Osteocyte (in vitro differentiated cells): ENCODE results near the gene NECAB3. TPM values are rescaled to one million over a fixed set of nuclear protein-coding genes. Genes with fewer than 3 reads are reported as not detected.

Experiments
- DNase-seq: peaks from one replicate; pipeline ENCODE4 v3.0.0; 2021; ENCODE audit warnings: mixed read lengths; ENCODE audit not compliant: unreplicated experiment; ENCODE audit errors: extremely low spot score
- H3K27ac Mint-ChIP-seq: one replicate; pipeline ENCODE4 v1.8.0; 2021; ENCODE audit warnings: mild to moderate bottlenecking, mixed read lengths; ENCODE audit not compliant: unreplicated experiment
- H3K27me3 Mint-ChIP-seq: one replicate; pipeline ENCODE4 v1.8.0; 2021; ENCODE audit warnings: mixed read lengths; ENCODE audit not compliant: unreplicated experiment
- H3K36me3 Mint-ChIP-seq: one replicate; pipeline ENCODE4 v1.8.0; 2021; ENCODE audit warnings: mixed read lengths; ENCODE audit not compliant: unreplicated experiment
- H3K4me1 Mint-ChIP-seq: one replicate; pipeline ENCODE4 v1.8.0; 2021; ENCODE audit warnings: mixed read lengths; ENCODE audit not compliant: unreplicated experiment
- H3K4me3 Mint-ChIP-seq: one replicate; pipeline ENCODE4 v1.8.0; 2021; ENCODE audit warnings: mild to moderate bottlenecking, moderate library complexity, mixed read lengths; ENCODE audit not compliant: unreplicated experiment
- H3K9me3 Mint-ChIP-seq: one replicate; pipeline ENCODE4 v1.8.0; 2021; ENCODE audit warnings: mixed read lengths; ENCODE audit not compliant: unreplicated experiment
- CTCF ChIP-seq: fragments of 200-600 bp; sonication (generic); IDR thresholded peaks from 2 replicates; pipeline ENCODE4 v1.5.0; 2021; ENCODE audit warnings: antibody characterized with exemption, mild to moderate bottlenecking, moderate library complexity
- total RNA-seq: library from RNA; stranded (reverse); gene quantifications from 2 replicates; pipeline ENCODE4 v1.2.1, GENCODE V29; 2021

Gene NECAB3
- total RNA-seq, 1 donor from 2014 or later = 29.1 TPM

- Mint-ChIP-seq H3K4me3 (no peak overlapping the region), H3K9me3 (no peaks in the 10 kb centered on the region), H3K27ac (no peak overlapping the region), H3K36me3 (no peaks in the 10 kb centered on the region), H3K4me1 (peaks cover 45% of the 10 kb centered on the region), H3K27me3 (no peaks in the 10 kb centered on the region)
- no peak for TF ChIP-seq CTCF
- no peak for DNase-seq
Measured at GRCh38 chr20:33676121-33676520, 1.9 kb upstream of the NECAB3 start.

- H3K9me3 Mint-ChIP-seq = no peaks in the 10 kb centered on the region
- TF ChIP-seq CTCF = no peak
- H3K4me1 Mint-ChIP-seq = peaks cover 37% of the 10 kb centered on the region
- no peaks in the 10 kb centered on the region for H3K27me3 Mint-ChIP-seq
- H3K36me3 Mint-ChIP-seq = no peaks in the 10 kb centered on the region
- peak overlapping the region; percentile 56 for H3K27ac Mint-ChIP-seq
- no peak for DNase-seq
- peak overlapping the region; percentile 68 for H3K4me3 Mint-ChIP-seq
Measured at GRCh38 chr20:33675136-33675959, 1.1 kb upstream of the NECAB3 start.

- TF ChIP-seq CTCF = no peak
- Mint-ChIP-seq H3K4me3 (peak overlapping the region; percentile 86), H3K27ac (peak overlapping the region; percentile 71), H3K36me3 (no peaks in the 10 kb centered on the region), H3K27me3 (no peaks in the 10 kb centered on the region), H3K9me3 (no peaks in the 10 kb centered on the region), H3K4me1 (peaks cover 34% of the 10 kb centered on the region)
- DNase-seq = no peak
Measured at GRCh38 chr20:33673410-33674293, 576 bp downstream of the NECAB3 start.

GRCh38 chr20:33673114-33673409 is 1.2 kb downstream of the NECAB3 start:
- Mint-ChIP-seq H3K4me3 (peak overlapping the region; percentile 86), H3K36me3 (no peaks in the 10 kb centered on the region), H3K4me1 (peaks cover 34% of the 10 kb centered on the region), H3K27me3 (no peaks in the 10 kb centered on the region), H3K9me3 (no peaks in the 10 kb centered on the region), H3K27ac (peak overlapping the region; percentile 71)
- DNase-seq = no peak
- TF ChIP-seq CTCF = no peak
